GM12878 (cell line): ENCODE measurements around the gene NLRP14. TPM values are rescaled to one million over a fixed set of nuclear protein-coding genes. Genes with fewer than 3 reads are reported as not detected.
A peak's percentile ranks its signal among the peaks of the same experiment; 100 is the strongest.

Experiments used
- ATAC-seq: fragments of 200-7000 bp; cut with Tn5 transposase; 3 replicates; pipeline ENCODE4 v1.9.1; 2020; ENCODE audit warnings: mild to moderate bottlenecking, moderate library complexity
- Bru-seq: library from RNA; stranded (reverse); fragments of 400-500 nt; gene quantifications from one replicate; lab custom pipeline; 2021; lab: Mats Ljungman, UMichigan
- BruChase-seq, 2 experiments: library from RNA; stranded (reverse); fragments of 400-500 nt; gene quantifications; one replicate each; lab custom pipeline; 2021; lab: Mats Ljungman, UMichigan
- BruUV-seq: library from RNA; stranded (reverse); fragments of 400-500 nt; replicated peaks from 2 replicates; lab custom pipeline; 2021; lab: Mats Ljungman, UMichigan
- CTCF ChIA-PET: fragments of 300-600 bp; sonication (Branson Sonifier 250); formaldehyde crosslinking; extraction: SDS; loops from one replicate; lab custom pipeline; 2021; ENCODE audit warnings: inconsistent platforms; lab: Yijun Ruan, JAX
- POLR2A ChIA-PET: fragments of 350-600 bp; formaldehyde crosslinking; extraction: SDS; loops from one replicate; lab custom pipeline; 2021; ENCODE audit warnings: inconsistent platforms; lab: Charles Lee
- RAD21 ChIA-PET: fragments of 300-600 bp; sonication (Branson Sonifier 250); formaldehyde crosslinking; loops from one replicate; lab custom pipeline; 2023; ENCODE audit warnings: antibody characterized with exemption; ENCODE audit not compliant: unreplicated experiment; lab: Charles Lee
- SMC1A ChIA-PET: fragments of 300-600 bp; sonication (Branson Sonifier 250); formaldehyde crosslinking; loops from one replicate; lab custom pipeline; 2023; ENCODE audit not compliant: unreplicated experiment, uncharacterized antibody; lab: Charles Lee
- DNase-seq: peaks from one replicate; pipeline ENCODE4 v3.0.0-alpha.2; 2011; ENCODE audit warnings: low read depth, low spot score
- FAIRE-seq: peaks from 3 replicates; lab custom pipeline; 2011; peaks lifted over from hg19 to GRCh38; lab: Jason Lieb, UNC
- H2AFZ ChIP-seq: 2 replicates; pipeline ENCODE4 v1.6.0; 2011; ENCODE audit warnings: low read depth, low read length, control low read depth; ENCODE audit not compliant: control insufficient read depth
- H3K27ac ChIP-seq: 2 replicates; pipeline ENCODE4 v1.5.1; 2011; ENCODE audit warnings: control low read depth; ENCODE audit not compliant: control insufficient read depth, insufficient read depth
- H3K27me3 ChIP-seq, 2 experiments: replicated peaks in 1 of 2; 2 replicates each; pipeline versions ENCODE4 v1.6.0 to v1.6.1; 2011; ENCODE audit warnings: low read length in 1 of 2; ENCODE audit not compliant: control insufficient read depth in 2 of 2, insufficient read depth in 2 of 2
- H3K36me3 ChIP-seq, 2 experiments: 2 replicates each; pipeline ENCODE4 v1.5.1; 2011; ENCODE audit warnings: low read length in 1 of 2; ENCODE audit not compliant: control insufficient read depth in 2 of 2, insufficient read depth in 2 of 2
- H3K4me1 ChIP-seq: 2 replicates; pipeline ENCODE4 v1.6.1; 2011; ENCODE audit warnings: mild to moderate bottlenecking, low read length, moderate library complexity, mixed read lengths; ENCODE audit not compliant: control insufficient read depth, insufficient read depth
- H3K4me2 ChIP-seq: 2 replicates; pipeline ENCODE4 v1.6.0; 2011; ENCODE audit warnings: control low read depth; ENCODE audit not compliant: control insufficient read depth, insufficient read depth
- H3K4me3 ChIP-seq: fragments of 200-600 bp; sonication (generic); 2 replicates; pipeline ENCODE4 v1.5.1; 2016
- H3K79me2 ChIP-seq: 2 replicates; pipeline ENCODE4 v1.6.0; 2011; ENCODE audit warnings: low read length; ENCODE audit not compliant: control insufficient read depth, insufficient read depth
- H3K9ac ChIP-seq: 2 replicates; pipeline ENCODE4 v1.8.0; 2011; ENCODE audit warnings: low read length, control low read depth, mixed read lengths; ENCODE audit not compliant: control insufficient read depth, insufficient read depth
- H3K9me3 ChIP-seq: replicated peaks from 3 replicates; pipeline ENCODE4 v1.5.1; 2011; ENCODE audit warnings: mild to moderate bottlenecking, low read length; ENCODE audit not compliant: control insufficient read depth, insufficient read depth
- H4K20me1 ChIP-seq: 2 replicates; pipeline ENCODE4 v1.6.0; 2011; ENCODE audit not compliant: control insufficient read depth, insufficient read depth
- YY1 ChIP-seq: IDR thresholded peaks from 2 replicates; pipeline ENCODE4 v1.6.1; 2011; ENCODE audit warnings: low read depth, mild to moderate bottlenecking, low read length
- ZNF24 ChIP-seq: fragments of 450-650 bp; IDR thresholded peaks from 2 replicates; pipeline ENCODE4 v1.6.1; 2017; ENCODE audit warnings: antibody characterized with exemption, mild to moderate bottlenecking
- WGBS: methylation state at CpG from one replicate; pipeline ENCODE4 v1.1.6; 2016; ENCODE audit warnings: low lambda C conversion rate; ENCODE audit not compliant: insufficient replicate concordance, insufficient coverage; ENCODE audit errors: missing lambda C conversion rate; 5-methylcytosine and 5-hydroxymethylcytosine counted together
- in situ Hi-C: fragments of 300-500 bp; cut with MboI; formaldehyde crosslinking; loops from 9 replicates; pipeline ENCODE4 v1.14.3; 2018; ENCODE audit warnings: mixed read lengths
- intact Hi-C: fragments of 100-400 bp; cut with micrococcal nuclease; formaldehyde crosslinking; loops from one replicate; pipeline ENCODE4 v1.14.2; 2022; ENCODE audit not compliant: unreplicated experiment
- long read RNA-seq, 2 experiments: library from polyadenylated mRNA; unstranded; transcript quantifications; one replicate each; pipeline ENCODE4 v2.0.0, GENCODE V29; 2019 to 2020
- polyA minus RNA-seq, 3 experiments: library from RNA; depleted of rRNA, polyadenylated mRNA; stranded (reverse); fragments of >200 nt; gene quantifications; 2 replicates each; pipeline ENCODE4 v1.2.3, GENCODE V29; 2011
- polyA plus RNA-seq, 11 experiments: library from polyadenylated mRNA; depleted of rRNA in 4 of 11; unstranded in 6 of 11; stranded (reverse) in 5 of 11; fragments of >200 nt; fragmentation: Nextera tagmentation in 4 of 11; fragmentation: Illumina TruSeq in 1 of 11; extraction: Ambion mirVana in 4 of 11; extraction: Trizol in 1 of 11; gene quantifications; 1 replicate in 1 of 11; 2 replicates in 10 of 11; pipeline versions ENCODE4 v1.2.1 to v1.2.3, GENCODE V29; 2011 to 2016; ENCODE audit warnings: inconsistent platforms in 2 of 11, missing spikeins in 2 of 11, low read depth in 1 of 11
- total RNA-seq, 4 experiments: library from RNA; depleted of rRNA in 3 of 4; stranded (reverse); fragments of >200 nt in 3 of 4; fragmentation: Illumina TruSeq in 1 of 4; extraction: Trizol in 1 of 4; gene quantifications; 2 replicates each; pipeline versions ENCODE4 v1.2.1 to v1.2.3, GENCODE V29; 2013 to 2021

Gene NLRP14, protein sequence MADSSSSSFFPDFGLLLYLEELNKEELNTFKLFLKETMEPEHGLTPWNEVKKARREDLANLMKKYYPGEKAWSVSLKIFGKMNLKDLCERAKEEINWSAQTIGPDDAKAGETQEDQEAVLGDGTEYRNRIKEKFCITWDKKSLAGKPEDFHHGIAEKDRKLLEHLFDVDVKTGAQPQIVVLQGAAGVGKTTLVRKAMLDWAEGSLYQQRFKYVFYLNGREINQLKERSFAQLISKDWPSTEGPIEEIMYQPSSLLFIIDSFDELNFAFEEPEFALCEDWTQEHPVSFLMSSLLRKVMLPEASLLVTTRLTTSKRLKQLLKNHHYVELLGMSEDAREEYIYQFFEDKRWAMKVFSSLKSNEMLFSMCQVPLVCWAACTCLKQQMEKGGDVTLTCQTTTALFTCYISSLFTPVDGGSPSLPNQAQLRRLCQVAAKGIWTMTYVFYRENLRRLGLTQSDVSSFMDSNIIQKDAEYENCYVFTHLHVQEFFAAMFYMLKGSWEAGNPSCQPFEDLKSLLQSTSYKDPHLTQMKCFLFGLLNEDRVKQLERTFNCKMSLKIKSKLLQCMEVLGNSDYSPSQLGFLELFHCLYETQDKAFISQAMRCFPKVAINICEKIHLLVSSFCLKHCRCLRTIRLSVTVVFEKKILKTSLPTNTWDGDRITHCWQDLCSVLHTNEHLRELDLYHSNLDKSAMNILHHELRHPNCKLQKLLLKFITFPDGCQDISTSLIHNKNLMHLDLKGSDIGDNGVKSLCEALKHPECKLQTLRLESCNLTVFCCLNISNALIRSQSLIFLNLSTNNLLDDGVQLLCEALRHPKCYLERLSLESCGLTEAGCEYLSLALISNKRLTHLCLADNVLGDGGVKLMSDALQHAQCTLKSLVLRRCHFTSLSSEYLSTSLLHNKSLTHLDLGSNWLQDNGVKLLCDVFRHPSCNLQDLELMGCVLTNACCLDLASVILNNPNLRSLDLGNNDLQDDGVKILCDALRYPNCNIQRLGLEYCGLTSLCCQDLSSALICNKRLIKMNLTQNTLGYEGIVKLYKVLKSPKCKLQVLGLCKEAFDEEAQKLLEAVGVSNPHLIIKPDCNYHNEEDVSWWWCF
- total RNA-seq (2013; cell fraction: nucleolus; rRNA removed) = 3.1 and 3.4 TPM in 2 replicates
- total RNA-seq (2014; rRNA removed) (0.05 TPM in 1 of 2 replicates, not detected in the other), total RNA-seq (2014; rRNA removed; fragmentation: Illumina TruSeq; extraction: Trizol) (0.04 and 0.09 TPM in 2 replicates), total RNA-seq (2021) (0.05 TPM in 1 of 2 replicates, not detected in the other), polyA plus RNA-seq (2011; rRNA removed) (0.12 and 0.19 TPM in 2 replicates), polyA plus RNA-seq (2014; fragmentation: Illumina TruSeq; extraction: Trizol) (0.03 and 0.05 TPM in 2 replicates), polyA plus RNA-seq (2014; fragmentation: Nextera tagmentation; extraction: Ambion mirVana) (under 1 TPM; 0.02 to 0.04 TPM), polyA plus RNA-seq (2014; rRNA removed) (0.04 TPM in 1 of 2 replicates, not detected in the other), polyA plus RNA-seq (2016; fragmentation: Nextera tagmentation; extraction: Ambion mirVana) (not detected), polyA minus RNA-seq (2011; rRNA and poly(A)+ RNA removed) (0.37 and 0.62 TPM in 2 replicates), Bru-seq, nascent RNA (percentile 36 among the genes with signal in this experiment), BruChase-seq, experiment 1, labeled RNA remaining after a 6-hour chase (percentile 28 among the genes with signal in this experiment), BruChase-seq, experiment 2, labeled RNA remaining after a 2-hour chase (percentile 32 among the genes with signal in this experiment)
- 0.08 TPM for polyA plus RNA-seq (2011; ENCODE audit: low read depth)
- polyA plus RNA-seq (2011; cell fraction: cytosol; rRNA removed) = 0.07 TPM in 2 replicates
- 0.13 and 0.22 TPM in 2 replicates for polyA plus RNA-seq (2011; cell fraction: nucleus; rRNA removed)
- 0.07 TPM in 1 of 2 replicates, not detected in the other for polyA plus RNA-seq (2012)
- polyA minus RNA-seq (2011; cell fraction: cytosol; rRNA and poly(A)+ RNA removed) = not detected in 2 replicates
- 0.85 and 0.86 TPM in 2 replicates for polyA minus RNA-seq (2011; cell fraction: nucleus; rRNA and poly(A)+ RNA removed)
- long read RNA-seq, experiment 1 = 0 reads
- long read RNA-seq, experiment 2, partial matches to known transcripts = 0 of 1 reads
- long read RNA-seq, experiment 2, other reads (novel, unspliced or antisense) = 1 of 1 reads

DNA sequence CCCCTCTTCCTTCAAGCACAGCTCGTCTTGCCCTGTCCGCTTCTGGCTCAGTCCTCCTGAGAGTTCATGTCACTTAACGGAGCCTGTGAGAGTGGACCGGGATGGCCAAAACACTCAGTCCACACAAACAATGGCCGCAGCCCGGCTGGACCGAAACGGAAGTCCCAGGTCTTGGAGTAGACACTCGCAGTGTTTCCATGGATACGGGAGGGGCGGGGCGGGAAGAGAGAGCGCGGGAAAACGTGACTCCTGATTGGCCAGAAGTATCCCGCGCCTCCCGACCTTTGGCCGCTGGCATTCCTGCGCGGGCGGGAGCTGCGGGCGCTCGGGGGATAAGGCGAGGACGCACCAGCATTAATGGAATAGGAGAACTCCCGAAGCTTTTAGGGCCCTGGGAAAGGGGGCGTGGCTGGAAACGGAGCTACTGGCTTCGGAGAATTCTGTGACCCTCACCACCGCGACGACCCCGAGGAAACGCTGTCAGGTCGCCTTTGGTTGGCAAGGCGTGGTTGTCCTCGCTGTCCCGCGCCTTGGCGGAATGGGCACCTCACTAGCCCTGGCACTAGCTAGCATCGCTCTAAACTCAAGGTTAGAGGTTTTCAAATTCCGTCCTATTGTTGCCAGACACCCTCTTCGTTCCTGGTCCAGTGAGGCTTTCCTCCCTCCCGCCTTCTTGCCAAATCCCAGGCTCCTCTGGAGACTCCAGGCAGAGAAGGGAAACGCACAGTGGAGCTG, at the start of gene NLRP14, which contains the start of gene ZNF214:
NLRP14 (plus strand) TSS at position 297 of the 735 bp plus-strand sequence. CDS start 18,108 bp downstream, outside the sequence.
ZNF214 (minus strand) TSS at position 164 of the 735 bp plus-strand sequence. CDS start 17,511 bp downstream, outside the sequence.
- no peak for TF ChIP-seq ZNF24
- 0 out of 2 replicates have a peak, but pooled peaks have one; percentile 7 for TF ChIP-seq YY1
- in situ Hi-C loops = no loop called here
- H3K9ac ChIP-seq = no peak within 1 kb of the TSS
- no peak within 1 kb of the TSS for H3K27ac ChIP-seq
- SMC1A ChIA-PET = interaction anchor here (1.8 kb wide), 1 partner anchor 9 kb away, joined by 3 read pairs; no protein-coding TSS in a partner anchor
- no peaks in the 10 kb centered on the region for H3K9me3 ChIP-seq
- H4K20me1 ChIP-seq = no peaks in the 10 kb centered on the region
- no peak within 1 kb of the TSS for H2AFZ ChIP-seq
- CTCF ChIA-PET = interaction anchor here (1.4 kb wide), 1 partner anchor 19 kb away, joined by 3 read pairs; no protein-coding TSS in a partner anchor
- H3K4me2 ChIP-seq = peak within 1 kb of the TSS; percentile 42
- RAD21 ChIA-PET = no interaction called here
- intact Hi-C loops = no loop called here
- peaks cover 0 to 1% of the 10 kb centered on the region in 2 experiments; a peak in 2 of 4 replicates for H3K27me3 ChIP-seq
- DNase-seq (no peak), FAIRE-seq (no peak), ATAC-seq (peak; percentile 32)
- no peak within 1 kb of the TSS for H3K4me3 ChIP-seq
- POLR2A ChIA-PET = no interaction called here
- 34% methylated on average over 47 of the region's 47 CpGs for WGBS
- H3K36me3 ChIP-seq = no peaks in the 10 kb centered on the region
- no peaks in the 10 kb centered on the region for H3K4me1 ChIP-seq
- no TSS peak for BruUV-seq
- H3K79me2 ChIP-seq = no peaks in the 10 kb centered on the region
